ENCODE measurements around the gene SEPHS2. TPM values are rescaled to one million over a fixed set of nuclear protein-coding genes. Genes with fewer than 3 reads are reported as not detected.

The SEPHS2 gene
- total RNA-seq, 4 donors from 2014 or later = 22.8 to 42.9 (median 32.1) TPM

GRCh38 chr16:30476991-30477390 lies 31.3 kb upstream of the SEPHS2 start:
- DNase-seq (ENCODE audit: low spot score) = no peak
- no peak for ATAC-seq (ENCODE audit: low FRiP score)
- TF ChIP-seq, protein P1, sequence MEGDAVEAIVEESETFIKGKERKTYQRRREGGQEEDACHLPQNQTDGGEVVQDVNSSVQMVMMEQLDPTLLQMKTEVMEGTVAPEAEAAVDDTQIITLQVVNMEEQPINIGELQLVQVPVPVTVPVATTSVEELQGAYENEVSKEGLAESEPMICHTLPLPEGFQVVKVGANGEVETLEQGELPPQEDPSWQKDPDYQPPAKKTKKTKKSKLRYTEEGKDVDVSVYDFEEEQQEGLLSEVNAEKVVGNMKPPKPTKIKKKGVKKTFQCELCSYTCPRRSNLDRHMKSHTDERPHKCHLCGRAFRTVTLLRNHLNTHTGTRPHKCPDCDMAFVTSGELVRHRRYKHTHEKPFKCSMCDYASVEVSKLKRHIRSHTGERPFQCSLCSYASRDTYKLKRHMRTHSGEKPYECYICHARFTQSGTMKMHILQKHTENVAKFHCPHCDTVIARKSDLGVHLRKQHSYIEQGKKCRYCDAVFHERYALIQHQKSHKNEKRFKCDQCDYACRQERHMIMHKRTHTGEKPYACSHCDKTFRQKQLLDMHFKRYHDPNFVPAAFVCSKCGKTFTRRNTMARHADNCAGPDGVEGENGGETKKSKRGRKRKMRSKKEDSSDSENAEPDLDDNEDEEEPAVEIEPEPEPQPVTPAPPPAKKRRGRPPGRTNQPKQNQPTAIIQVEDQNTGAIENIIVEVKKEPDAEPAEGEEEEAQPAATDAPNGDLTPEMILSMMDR (IDR thresholded peaks at IDR 0.05) = no peak

- no peak for DNase-seq (ENCODE audit: low spot score)
- no peak for ATAC-seq (ENCODE audit: low FRiP score)
- TF ChIP-seq, protein P1 (IDR thresholded peaks at IDR 0.05) = no peak
Measured at GRCh38 chr16:30474684-30475083, 29.0 kb upstream of the SEPHS2 start.

DNA sequence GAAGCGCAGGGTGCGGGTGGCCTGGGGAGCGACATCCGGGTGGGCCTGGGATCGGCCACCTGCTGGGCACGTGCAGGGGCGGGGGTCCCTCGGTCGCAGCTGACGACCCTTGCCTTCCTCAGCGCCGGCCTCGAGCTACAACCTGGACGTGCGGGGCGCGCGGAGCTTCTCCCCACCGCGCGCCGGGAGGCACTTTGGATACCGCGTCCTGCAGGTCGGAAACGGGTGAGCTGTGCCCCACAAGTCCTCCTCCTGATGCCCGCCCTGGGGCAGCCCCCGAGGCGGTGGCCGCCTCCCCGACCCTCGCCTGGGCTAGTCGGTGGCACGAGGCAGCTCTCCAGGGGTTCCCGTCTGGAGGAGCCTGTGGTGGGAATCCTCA lies 28.4 kb upstream of the SEPHS2 start:
- ATAC-seq (ENCODE audit: low FRiP score) = no peak
- no peak for DNase-seq (ENCODE audit: low spot score)
- TF ChIP-seq, protein P1 (IDR thresholded peaks at IDR 0.05) = no peak

- DNase-seq (ENCODE audit: low spot score) (no peak), ATAC-seq (ENCODE audit: low FRiP score) (no peak)
- TF ChIP-seq, protein P1 (IDR thresholded peaks at IDR 0.05) = no peak
Measured at GRCh38 chr16:30473231-30474073, 27.8 kb upstream of the SEPHS2 start.

GRCh38 chr16:30472328-30472942 lies 26.8 kb upstream of the SEPHS2 start, which contains the start of gene ITGAL:
Gene ITGAL, plus strand, starts transcription at chr16:30472742. Its CDS starts 96 bp downstream, at chr16:30472838.
- DNase-seq (ENCODE audit: low spot score) = no peak
- TF ChIP-seq, protein P1 (IDR thresholded peaks at IDR 0.05) = no peak
- ATAC-seq (ENCODE audit: low FRiP score) = no peak

DNA sequence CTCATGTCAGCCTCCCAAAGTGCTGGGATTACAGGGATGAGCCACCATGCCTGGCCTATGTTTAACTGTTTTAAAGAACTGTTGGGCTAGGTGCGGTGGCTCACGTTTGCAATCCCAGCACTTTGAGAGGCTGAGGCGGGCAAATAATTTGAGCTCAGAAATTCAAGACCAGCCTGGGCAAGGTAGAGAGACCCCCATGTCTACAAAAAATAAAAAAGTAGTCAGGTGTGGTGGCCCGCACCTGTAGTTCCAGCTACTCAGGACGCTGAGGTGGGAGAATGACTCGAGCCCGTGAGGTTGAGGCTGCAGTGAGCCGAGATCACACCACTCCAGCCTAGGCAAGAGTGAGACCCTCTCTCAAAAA lies 24.9 kb upstream of the SEPHS2 start:
- DNase-seq (ENCODE audit: low spot score) (no peak), ATAC-seq (ENCODE audit: low FRiP score) (no peak)
- TF ChIP-seq, protein P1 (IDR thresholded peaks at IDR 0.05) = no peak

- TF ChIP-seq, protein P1 (IDR thresholded peaks at IDR 0.05) = no peak
- DNase-seq (ENCODE audit: low spot score) (no peak), ATAC-seq (ENCODE audit: low FRiP score) (no peak)
Measured at GRCh38 chr16:30470170-30470512, 24.5 kb upstream of the SEPHS2 start.
